CD14-positive monocyte (primary cell): ENCODE data around the gene CGNL1. TPM values are rescaled to one million over a fixed set of nuclear protein-coding genes. Genes with fewer than 3 reads are reported as not detected.

Source experiments
- DNase-seq, 3 donors: peaks; one replicate each; pipeline ENCODE4 v3.0.0-alpha.2; 2011 to 2022
- H2AFZ ChIP-seq: 2 replicates; pipeline ENCODE4 v1.6.0; 2012; ENCODE audit warnings: mild to moderate bottlenecking, low read depth, low read length, inconsistent platforms; ENCODE audit not compliant: insufficient read depth, poor library complexity, severe bottlenecking
- H3K27ac ChIP-seq, 2 donors: 1 replicate in 1 of 2; 2 replicates in 1 of 2; pipeline ENCODE4 v1.5.1; 2012 to 2013; ENCODE audit warnings: low read length in 2 of 2, control low read depth in 1 of 2, inconsistent platforms in 1 of 2, low read depth in 1 of 2, mild to moderate bottlenecking in 1 of 2
- H3K27me3 ChIP-seq, 2 donors: one replicate each; pipeline versions ENCODE4 v1.6.0 to v1.6.1; 2011 to 2013; ENCODE audit warnings: low read length in 2 of 2; ENCODE audit not compliant: control insufficient read depth in 2 of 2, insufficient read depth in 2 of 2
- H3K36me3 ChIP-seq, 2 donors: replicated peaks in 1 of 2; 1 replicate in 1 of 2; 2 replicates in 1 of 2; pipeline versions ENCODE4 v1.5.1 to v1.6.1; 2012 to 2013; ENCODE audit warnings: low read length in 2 of 2, control low read depth in 1 of 2, inconsistent platforms in 1 of 2, mild to moderate bottlenecking in 1 of 2; ENCODE audit not compliant: insufficient read depth in 2 of 2, control insufficient read depth in 1 of 2
- H3K4me1 ChIP-seq, 2 donors: 1 replicate in 1 of 2; 2 replicates in 1 of 2; pipeline versions ENCODE4 v1.5.1 to v1.6.1; 2012 to 2013; ENCODE audit warnings: low read length in 2 of 2, control low read depth in 1 of 2, inconsistent platforms in 1 of 2, mild to moderate bottlenecking in 1 of 2, moderate library complexity in 1 of 2; ENCODE audit not compliant: insufficient read depth in 2 of 2, control insufficient read depth in 1 of 2
- H3K4me2 ChIP-seq: replicated peaks from 2 replicates; pipeline ENCODE3; 2012; ENCODE audit warnings: low read length, moderate library complexity, mild to moderate bottlenecking; ENCODE audit not compliant: poor library complexity, severe bottlenecking; ENCODE audit errors: extremely low read depth
- H3K4me3 ChIP-seq, 3 experiments: fragments of 200-600 bp in 1 of 3; sonication (generic) in 1 of 3; replicated peaks in 1 of 3; 1 replicate in 2 of 3; 2 replicates in 1 of 3; pipeline ENCODE4 v1.5.1; 2011 to 2013; ENCODE audit warnings: low read length in 3 of 3, mild to moderate bottlenecking in 3 of 3, control low read depth in 2 of 3, low read depth in 2 of 3, inconsistent platforms in 1 of 3, moderate library complexity in 1 of 3
- H3K79me2 ChIP-seq: 2 replicates; pipeline ENCODE4 v1.6.0; 2012; ENCODE audit warnings: mild to moderate bottlenecking, control low read depth, inconsistent platforms, low read length, moderate library complexity; ENCODE audit not compliant: insufficient read depth
- H3K9ac ChIP-seq: 2 replicates; pipeline ENCODE4 v1.6.0; 2017; ENCODE audit warnings: low read length, mild to moderate bottlenecking; ENCODE audit not compliant: insufficient read depth, poor library complexity, severe bottlenecking
- H3K9me3 ChIP-seq, 2 donors: replicated peaks in 1 of 2; 1 replicate in 1 of 2; 2 replicates in 1 of 2; pipeline versions ENCODE4 v1.5.1 to v1.6.1; 2012 to 2013; ENCODE audit warnings: low read length in 2 of 2, control low read depth in 1 of 2; ENCODE audit not compliant: control insufficient read depth in 1 of 2, insufficient read depth in 1 of 2
- H4K20me1 ChIP-seq: 2 replicates; pipeline ENCODE4 v1.6.0; 2012; ENCODE audit warnings: mild to moderate bottlenecking, low read length, control low read depth, moderate library complexity; ENCODE audit not compliant: insufficient read depth
- H3K27ac Mint-ChIP-seq, 7 donors: one replicate each; pipeline ENCODE4 v1.8.0; 2020; ENCODE audit warnings: mild to moderate bottlenecking in 7 of 7, mixed read lengths in 7 of 7, moderate library complexity in 6 of 7, inconsistent platforms in 2 of 7
- H3K27me3 Mint-ChIP-seq, 3 donors: one replicate each; pipeline ENCODE4 v1.8.0; 2021 to 2022; ENCODE audit warnings: low read depth in 3 of 3, mild to moderate bottlenecking in 3 of 3, mixed read lengths in 3 of 3, moderate library complexity in 3 of 3, inconsistent platforms in 1 of 3
- H3K36me3 Mint-ChIP-seq, 2 donors: one replicate each; pipeline ENCODE4 v1.8.0; 2020; ENCODE audit warnings: mixed read lengths in 2 of 2, inconsistent platforms in 1 of 2, mild to moderate bottlenecking in 1 of 2
- H3K4me1 Mint-ChIP-seq: one replicate; pipeline ENCODE4 v1.8.0; 2020; ENCODE audit warnings: mild to moderate bottlenecking, mixed read lengths
- H3K4me3 Mint-ChIP-seq, 2 donors: one replicate each; pipeline ENCODE4 v1.8.0; 2020; ENCODE audit warnings: mild to moderate bottlenecking in 2 of 2, mixed read lengths in 2 of 2, moderate library complexity in 1 of 2
- H3K9me3 Mint-ChIP-seq, 7 donors: one replicate each; pipeline ENCODE4 v1.8.0; 2020 to 2022; ENCODE audit warnings: mixed read lengths in 7 of 7, mild to moderate bottlenecking in 6 of 7, moderate library complexity in 6 of 7, inconsistent platforms in 2 of 7
- CTCF ChIP-seq: fragments of 200-600 bp; IDR thresholded peaks from one replicate; pipeline ENCODE4 v1.8.0; 2022; ENCODE audit warnings: antibody characterized with exemption, mild to moderate bottlenecking
- WGBS: methylation state at CpG from one replicate; pipeline ENCODE4 v1.1.5; 2013; ENCODE audit warnings: missing lambda C conversion rate; ENCODE audit not compliant: insufficient coverage; 5-methylcytosine and 5-hydroxymethylcytosine counted together
- intact Hi-C, 2 donors: fragments of 100-400 bp; cut with micrococcal nuclease; formaldehyde crosslinking; loops; one replicate each; pipeline versions ENCODE4 v1.15.0 to v1.15.1; 2023
- polyA plus RNA-seq, 3 donors: library from polyadenylated mRNA; depleted of rRNA in 1 of 3; unstranded in 2 of 3; stranded (reverse) in 1 of 3; fragments of 300-500 nt in 2 of 3; fragments of >200 nt in 1 of 3; fragmentation: Illumina TruSeq in 2 of 3; gene quantifications; 1 replicate in 2 of 3; 2 replicates in 1 of 3; pipeline ENCODE4 v1.2.3, GENCODE V29; 2012 to 2021

CGNL1 gene
- polyA plus RNA-seq, 3 donors: not detected

- no peak for TF ChIP-seq CTCF
- Mint-ChIP-seq H3K4me3 (no peak overlapping the region), H3K4me1 (no peaks in the 10 kb centered on the region), H3K27ac (no peak overlapping the region), H3K9me3 (peaks cover 0 to 5% (median 3%) of the 10 kb centered on the region in 7 donors), H3K27me3 (peaks cover 1 to 2% (median 2%) of the 10 kb centered on the region in 3 donors), H3K36me3 (no peaks in the 10 kb centered on the region)
- H3K4me2 ChIP-seq: no peak overlapping the region
- no peak overlapping the region for H3K27ac ChIP-seq
- H3K27me3 ChIP-seq: no peaks in the 10 kb centered on the region
- H3K4me3 ChIP-seq: no peak overlapping the region
- no peaks in the 10 kb centered on the region for H3K9me3 ChIP-seq
- WGBS: 96% methylated on average over 6 of the region's 6 CpGs
- H2AFZ ChIP-seq: no peak overlapping the region
- no peaks in the 10 kb centered on the region for H3K36me3 ChIP-seq
- H4K20me1 ChIP-seq: no peaks in the 10 kb centered on the region
- no peaks in the 10 kb centered on the region for H3K4me1 ChIP-seq
- H3K79me2 ChIP-seq: no peaks in the 10 kb centered on the region
- intact Hi-C loops: no loop called here
- no peak overlapping the region for H3K9ac ChIP-seq
- DNase-seq: no peak
Observed at GRCh38 chr15:57388464-57388863, 12.2 kb downstream of the CGNL1 start.

GRCh38 chr15:57389991-57390390 is 13.7 kb downstream of the CGNL1 start:
- Histone ChIP-seq H3K4me2 (no peak overlapping the region), H4K20me1 (no peaks in the 10 kb centered on the region), H3K4me3 (no peak overlapping the region), H3K9me3 (no peaks in the 10 kb centered on the region), H3K27me3 (no peaks in the 10 kb centered on the region), H2AFZ (no peak overlapping the region), H3K27ac (no peak overlapping the region), H3K79me2 (no peaks in the 10 kb centered on the region), H3K9ac (no peak overlapping the region), H3K36me3 (no peaks in the 10 kb centered on the region), H3K4me1 (no peaks in the 10 kb centered on the region)
- no peak for TF ChIP-seq CTCF
- Mint-ChIP-seq H3K36me3 (no peaks in the 10 kb centered on the region), H3K27me3 (peaks cover 0 to 2% (median 1%) of the 10 kb centered on the region in 3 donors), H3K9me3 (peaks cover 0 to 5% (median 3%) of the 10 kb centered on the region in 7 donors), H3K4me3 (no peak overlapping the region), H3K27ac (no peak overlapping the region), H3K4me1 (no peaks in the 10 kb centered on the region)
- WGBS: 80% methylated on average over 1 of the region's 4 CpGs
- intact Hi-C loops: no loop called here
- no peak for DNase-seq
